ENCODE data around the gene FAM168B.
"Not testable (repeated sequence)": the region's sequence is repeated elsewhere in the genome, so short reads cannot be mapped to it uniquely, and the experiment has no call there.

FAM168B gene

GRCh38 chr2:131094463-131095281 lies 1.4 kb upstream of the FAM168B start:
- peak; percentile 9 for DNase-seq

GRCh38 chr2:131093696-131094462 lies 619 bp upstream of the FAM168B start:
- DNase-seq, result peak; percentile 87

- DNase-seq, result no peak
Measured at GRCh38 chr2:131092458-131093005, 728 bp downstream of the FAM168B start.

GRCh38 chr2:131085646-131086045 lies 7.6 kb downstream of the FAM168B start:
- no peak for DNase-seq

- DNase-seq, result no peak
Measured at GRCh38 chr2:131081190-131081589, 12.1 kb downstream of the FAM168B start.

GRCh38 chr2:131079931-131080330 lies 13.3 kb downstream of the FAM168B start:
- not testable (repeated sequence) for DNase-seq

- DNase-seq, result no peak
Measured at GRCh38 chr2:131077966-131078365, 15.3 kb downstream of the FAM168B start.

- DNase-seq, result no peak
Measured at GRCh38 chr2:131077182-131077846, 15.9 kb downstream of the FAM168B start.

- no peak for DNase-seq
Measured at GRCh38 chr2:131076707-131077106, 16.6 kb downstream of the FAM168B start.

- not testable (repeated sequence) for DNase-seq
Measured at GRCh38 chr2:131075578-131075977, 17.7 kb downstream of the FAM168B start.

- DNase-seq, result not testable (repeated sequence)
Measured at GRCh38 chr2:131068172-131068571, 25.1 kb downstream of the FAM168B start.

- no peak for DNase-seq
Measured at GRCh38 chr2:131067465-131068125, 25.7 kb downstream of the FAM168B start.

- no peak for DNase-seq
Measured at GRCh38 chr2:131064589-131065512, 28.4 kb downstream of the FAM168B start.

GRCh38 chr2:131063501-131064283 lies 29.6 kb downstream of the FAM168B start:
- DNase-seq, result no peak

GRCh38 chr2:131058920-131059319 lies 34.3 kb downstream of the FAM168B start:
- DNase-seq, result no peak

GRCh38 chr2:131058214-131058843 lies 34.9 kb downstream of the FAM168B start:
- DNase-seq, result no peak

GRCh38 chr2:131056932-131057287 lies 36.4 kb downstream of the FAM168B start:
- DNase-seq, result no peak

- no peak for DNase-seq
Measured at GRCh38 chr2:131056204-131056931, 36.9 kb downstream of the FAM168B start.

All from NCI-H510A treated with DMSO at 0.1 percent for 48 hours (cell line).